CD4-positive, alpha-beta T cell treated with Interferon alpha-2 for 1 hour (primary cell): Measurements from ENCODE around the gene MACROD2.
"Not testable (repeated sequence)": the region's sequence is repeated elsewhere in the genome, so short reads cannot be mapped to it uniquely, and the experiment has no call there.

ENCODE experiments used
- DNase-seq, 2 donors: peaks; one replicate each; pipeline ENCODE4 v3.0.0-alpha.2; 2020 to 2022

The MACROD2 gene

GRCh38 chr20:13995086-13995665, at the start of gene MACROD2:
Gene MACROD2 (plus strand): TSS chr20:13995516.
- peak; percentile 47 to 52 for DNase-seq

DNA sequence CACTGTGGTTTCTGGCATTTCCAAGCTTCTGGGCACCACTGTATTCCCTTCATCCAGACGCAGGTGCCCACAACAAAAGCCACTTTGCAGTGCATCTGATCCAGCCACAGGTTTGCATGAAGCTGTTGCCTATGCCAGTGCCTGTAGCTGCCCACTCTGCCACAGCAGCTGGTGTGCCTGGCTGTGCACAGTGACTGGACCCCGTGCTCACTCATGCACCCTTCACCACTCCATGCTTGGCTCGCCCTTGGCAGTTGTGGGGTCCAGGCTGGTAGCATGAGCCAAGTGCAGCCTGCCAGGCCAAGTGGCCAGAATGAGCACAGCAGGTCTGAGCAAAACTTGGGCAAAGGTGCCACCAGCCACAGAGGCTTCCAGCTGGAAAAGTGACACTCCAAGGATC, 47.6 kb upstream of the MACROD2 start:
- no peak for DNase-seq

DNA sequence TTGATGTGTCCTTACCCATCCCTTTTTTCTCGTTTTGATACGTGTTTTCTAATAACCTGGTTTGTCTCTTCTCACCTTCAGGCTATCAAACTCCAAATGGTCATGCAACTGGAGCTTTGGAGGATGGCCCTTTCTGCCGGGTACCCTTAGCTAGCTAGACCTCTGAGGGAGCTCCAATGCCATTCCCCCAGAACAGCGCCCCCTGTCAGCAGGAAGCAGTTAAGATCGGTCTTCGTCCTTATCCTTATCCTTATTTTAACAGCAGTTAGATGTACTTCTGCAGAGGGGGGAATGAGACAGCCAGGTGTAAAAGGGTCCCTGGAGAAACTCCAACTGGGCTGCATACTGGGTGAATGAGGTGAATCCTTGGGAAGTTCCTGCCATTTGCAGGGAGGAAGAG, 42.1 kb upstream of the MACROD2 start:
- DNase-seq: no peak

- DNase-seq: no peak
These were observed 35.2 kb upstream of the MACROD2 start for GRCh38 chr20:13960119-13960518.

GRCh38 chr20:13960525-13960924, 34.8 kb upstream of the MACROD2 start:
- DNase-seq: no peak

GRCh38 chr20:13984211-13984610, 11.1 kb upstream of the MACROD2 start:
- DNase-seq: no peak

DNA sequence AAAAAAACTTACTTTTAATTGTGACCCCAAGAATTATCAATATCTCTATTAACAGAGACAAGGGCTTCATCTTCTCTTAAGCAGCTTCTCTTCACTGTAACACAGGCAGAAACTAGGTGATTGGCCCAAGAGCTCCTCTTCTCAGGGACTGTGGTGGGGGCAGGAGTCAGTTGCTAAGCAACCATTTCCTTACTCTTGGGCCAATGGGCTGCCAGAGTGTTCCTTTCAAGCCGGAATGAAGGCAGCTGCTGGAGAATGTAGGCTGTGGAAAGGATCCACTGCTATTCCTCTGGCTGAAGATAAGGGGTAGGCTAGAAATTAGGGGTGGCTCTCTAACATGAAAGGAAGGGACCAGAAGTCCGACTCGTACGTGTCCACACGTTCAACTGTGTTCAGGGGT, 4.9 kb upstream of the MACROD2 start, which contains the start of gene SEL1L2:
Gene SEL1L2 (minus strand): TSS at position 150 of the 400 bp plus-strand sequence. CDS start 80 bp downstream, at position 70.
- DNase-seq: no peak

DNA sequence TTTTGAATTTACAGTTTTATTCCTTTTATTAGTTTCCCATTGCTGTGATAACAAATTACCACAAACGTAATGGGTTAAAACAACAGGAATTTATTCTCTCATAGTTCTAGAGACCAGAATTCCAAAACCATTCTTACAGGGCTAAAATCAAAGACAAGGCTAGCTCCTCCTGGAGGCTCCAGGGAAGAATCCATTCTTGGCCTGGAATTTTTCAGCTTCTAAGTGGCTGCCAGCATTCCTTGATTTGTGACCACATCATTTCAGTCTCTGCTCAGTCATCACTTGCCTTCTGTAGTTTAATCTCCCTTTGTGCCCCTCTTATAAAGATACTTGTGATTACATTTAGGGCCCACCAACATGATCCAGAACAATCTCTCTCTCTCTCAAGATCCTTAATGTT, 4.0 kb upstream of the MACROD2 start:
- no peak for DNase-seq

DNA sequence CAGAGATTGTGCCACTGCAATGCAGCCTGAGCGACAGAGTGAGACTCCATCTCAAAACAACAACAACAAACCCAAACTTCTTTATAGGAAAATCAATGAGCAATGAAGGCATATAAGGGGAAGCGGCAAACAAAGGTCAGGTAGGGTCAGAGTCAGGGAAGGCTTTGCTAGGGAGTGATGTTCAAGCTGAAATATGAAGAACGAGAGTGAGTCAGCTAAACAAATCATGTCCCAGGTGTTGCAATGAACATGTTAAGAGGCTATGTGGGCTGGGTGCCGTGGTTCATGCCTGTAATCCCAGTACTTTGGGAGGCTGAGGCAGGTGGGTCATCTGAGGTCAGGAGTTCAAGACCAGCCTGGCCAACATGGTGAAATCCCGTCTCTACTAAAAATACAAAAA, 3.4 kb upstream of the MACROD2 start:
- not testable (repeated sequence) for DNase-seq

- DNase-seq: no peak
These were observed 525 bp downstream of the MACROD2 start for GRCh38 chr20:13995841-13996240.

DNA sequence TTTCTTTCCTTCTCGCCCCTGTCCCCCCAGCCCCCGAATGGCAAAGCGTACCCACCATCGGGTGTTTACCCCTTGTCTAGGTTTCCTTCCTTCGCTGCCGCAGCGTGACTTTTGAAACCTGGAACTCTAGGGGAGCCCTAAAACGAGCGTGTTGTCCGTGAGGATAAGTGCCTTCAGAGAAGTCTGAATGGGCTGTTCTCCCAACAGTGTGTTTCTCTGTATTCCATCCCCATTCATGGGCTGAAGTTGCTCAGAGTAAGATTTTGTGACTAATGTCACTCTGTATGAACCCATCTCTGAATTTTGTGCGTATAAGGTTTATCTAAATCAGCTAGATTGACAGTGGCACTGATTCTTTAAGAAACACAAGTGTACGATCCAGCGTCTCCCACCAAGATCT, 949 bp downstream of the MACROD2 start:
- no peak for DNase-seq

DNA sequence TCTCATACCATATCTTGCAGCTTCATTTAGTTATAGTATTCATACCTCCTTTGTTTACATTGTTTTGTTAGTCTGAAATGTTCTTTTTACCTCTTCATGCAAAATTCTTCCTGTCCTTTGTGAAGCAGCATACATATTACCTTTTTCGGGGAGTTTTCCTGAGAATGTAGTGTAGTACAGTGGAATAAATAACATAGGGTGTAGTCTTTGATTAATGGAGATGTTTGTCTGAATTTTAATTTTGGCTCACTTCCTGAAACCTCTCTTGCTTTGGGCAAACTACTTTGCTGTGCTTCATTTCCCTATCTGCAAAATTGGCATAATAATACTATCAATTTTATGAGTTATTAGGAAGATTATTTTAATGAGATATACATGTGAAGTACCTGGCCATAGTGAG, 5.6 kb downstream of the MACROD2 start:
- DNase-seq: no peak

DNA sequence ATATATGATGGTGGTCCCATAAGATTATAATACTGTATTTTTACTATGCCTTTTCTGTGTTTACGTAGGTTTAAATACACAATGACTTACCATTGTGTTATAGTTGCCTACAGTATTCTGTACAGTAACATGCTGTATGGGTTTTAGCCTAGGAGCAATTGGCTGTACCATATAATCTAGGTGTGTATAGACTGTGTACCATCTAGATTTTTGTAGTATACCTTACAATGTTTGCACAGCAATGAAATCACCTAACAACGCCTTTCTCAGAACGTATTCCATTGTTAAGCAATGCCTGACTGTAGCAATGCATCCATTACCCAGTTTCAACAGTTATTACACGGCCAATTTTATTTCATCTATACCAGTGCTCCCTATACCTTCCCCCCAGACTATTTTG, 10.7 kb downstream of the MACROD2 start:
- DNase-seq: no peak

- DNase-seq: no peak
These were observed 13.9 kb downstream of the MACROD2 start for GRCh38 chr20:14009208-14009607.

- no peak for DNase-seq
These were observed 17.4 kb downstream of the MACROD2 start for GRCh38 chr20:14012671-14013070.

- DNase-seq: no peak
These were observed 35.7 kb downstream of the MACROD2 start for GRCh38 chr20:14030991-14031390.

DNA sequence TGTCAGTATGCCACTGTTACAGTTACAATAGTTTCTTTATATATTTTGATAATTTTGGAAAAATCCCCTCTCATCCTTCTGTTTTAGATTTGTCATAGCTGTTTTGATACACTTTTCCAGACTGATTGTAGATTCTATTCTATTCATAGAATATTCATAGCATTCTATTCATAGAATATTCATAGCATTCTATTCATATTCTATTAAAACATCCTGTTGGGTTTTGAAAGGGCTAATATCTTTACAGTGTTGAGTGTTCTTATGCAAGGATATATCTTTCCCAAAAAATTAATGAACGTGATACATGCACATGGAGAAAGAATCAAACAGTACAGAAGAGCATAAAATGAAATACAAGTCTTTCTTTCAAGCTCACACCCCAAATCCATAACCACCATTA, 38.0 kb downstream of the MACROD2 start:
- no peak for DNase-seq

DNA sequence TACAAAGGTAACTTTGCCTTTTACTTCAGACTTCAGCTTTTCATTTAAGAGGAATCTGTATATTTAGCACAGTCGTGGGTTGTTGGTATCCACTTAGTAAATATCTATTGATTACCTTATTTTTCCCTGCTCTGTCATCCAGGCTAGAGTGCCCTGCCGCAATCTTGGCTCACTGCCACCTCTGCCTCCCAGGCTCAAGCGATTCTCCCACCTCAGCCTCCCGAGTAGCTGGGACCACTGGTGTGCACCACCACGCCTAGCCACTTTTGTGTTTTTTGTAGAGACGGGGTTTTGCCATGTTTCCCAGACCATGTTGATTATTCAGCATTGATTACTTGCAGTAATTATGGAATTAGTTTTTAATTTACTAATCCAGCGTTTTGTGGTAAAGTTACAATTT, 41.3 kb downstream of the MACROD2 start:
- no peak for DNase-seq

DNA sequence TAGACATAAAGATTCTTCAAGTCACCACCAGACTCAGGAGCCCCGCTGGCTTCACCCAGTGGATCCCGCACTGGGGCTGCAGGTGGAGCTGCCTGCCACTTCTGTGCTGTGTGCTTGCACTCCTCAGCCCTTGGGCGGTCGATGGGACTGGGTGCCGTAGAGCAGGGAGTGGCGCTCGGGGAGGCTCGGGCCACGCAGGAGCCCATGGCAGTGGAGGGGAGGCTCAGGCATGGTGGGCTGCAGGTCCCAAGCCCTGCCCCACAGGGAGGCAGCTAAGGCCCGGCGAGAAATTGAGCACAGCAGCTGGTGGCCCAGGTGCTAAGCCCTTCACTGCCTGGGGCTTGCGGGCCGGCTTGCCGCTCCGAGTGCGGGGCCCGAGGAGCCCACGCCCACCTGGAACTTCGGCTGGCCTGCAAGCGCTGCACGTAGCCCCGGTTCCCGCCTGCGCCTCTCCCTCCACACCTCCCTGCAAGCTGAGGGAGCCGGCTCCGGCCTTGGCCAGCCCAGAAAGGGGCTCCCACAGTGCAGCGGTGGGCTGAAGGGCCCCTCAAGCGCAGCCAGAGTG, 49.5 kb downstream of the MACROD2 start:
- DNase-seq: not testable (repeated sequence)

- DNase-seq: no peak
These were observed 51.2 kb downstream of the MACROD2 start for GRCh38 chr20:14046534-14046933.

GRCh38 chr20:14049111-14049510, 53.8 kb downstream of the MACROD2 start:
- DNase-seq: no peak

DNA sequence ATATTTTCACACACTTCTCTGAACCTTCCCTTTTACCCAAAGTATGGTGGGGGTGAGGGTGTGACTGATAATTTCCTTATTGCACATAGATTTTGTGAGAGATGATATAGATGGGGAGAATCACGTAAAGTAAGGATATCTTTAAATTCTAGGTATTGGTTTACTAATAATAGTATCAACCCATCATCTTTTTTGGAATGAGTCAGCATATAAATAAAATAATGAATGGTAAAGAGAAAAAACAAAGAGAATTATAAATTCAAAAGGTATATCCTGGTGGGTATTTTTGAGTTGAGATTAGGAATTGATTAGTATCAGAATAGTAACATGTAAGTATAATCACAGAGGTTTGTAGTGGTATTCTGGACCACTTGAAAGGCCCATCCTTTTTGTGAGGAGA, 56.1 kb downstream of the MACROD2 start:
- no peak for DNase-seq

GRCh38 chr20:14055127-14055742, 59.9 kb downstream of the MACROD2 start:
- DNase-seq: peak in 1 of 2 donors; percentile 29

DNA sequence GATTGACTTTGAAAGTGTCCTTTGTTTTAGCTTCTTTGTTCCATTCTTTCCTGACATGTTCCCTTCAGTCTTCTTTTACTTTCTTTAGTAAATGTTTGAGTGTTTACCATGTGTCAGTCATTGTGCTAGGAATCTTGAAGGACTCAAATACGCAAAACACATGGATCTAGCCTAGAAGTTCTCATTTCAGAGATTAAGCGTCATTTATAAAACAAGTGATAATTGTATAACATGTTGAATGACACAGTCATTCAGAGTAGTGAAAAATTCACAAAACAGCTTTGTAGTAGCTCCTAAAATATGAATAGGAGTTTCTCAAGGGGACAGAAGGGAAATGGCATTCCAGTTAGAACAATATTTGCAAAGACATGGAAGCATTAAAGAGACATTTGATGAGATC, 66.9 kb downstream of the MACROD2 start:
- DNase-seq: no peak

DNA sequence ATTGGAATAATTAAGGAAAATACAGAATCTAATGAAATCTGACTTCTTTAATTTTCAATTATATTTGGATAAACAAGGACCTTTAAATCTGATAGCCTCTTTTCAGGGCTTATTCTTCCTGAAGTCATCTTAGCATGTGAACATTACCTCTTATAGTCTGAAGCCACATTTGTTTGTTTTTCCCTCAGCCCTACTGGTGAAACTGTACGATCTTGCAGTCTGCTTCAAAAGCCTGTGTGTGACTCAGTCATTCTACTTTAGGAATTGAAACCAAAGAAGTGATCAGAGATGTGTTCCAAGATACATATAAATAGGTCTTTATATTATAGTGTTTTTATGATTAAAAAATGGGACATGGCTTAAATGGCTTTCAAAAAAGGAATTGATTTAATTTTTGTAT, 67.5 kb downstream of the MACROD2 start:
- no peak for DNase-seq
